GM10266 (cell line): ENCODE results near the gene ETHE1.
A peak's percentile ranks its signal among the peaks of the same experiment; 100 is the strongest.

Experiments used
- DNase-seq: peaks from one replicate; pipeline ENCODE4 v3.0.0; 2012; ENCODE audit errors: extremely low spot score
- CTCF ChIP-seq: IDR thresholded peaks from 2 replicates; pipeline ENCODE4 v1.5.1; 2012; ENCODE audit warnings: mild to moderate bottlenecking, low read depth; ENCODE audit not compliant: control insufficient read depth, insufficient read depth; ENCODE audit errors: missing control alignments

Gene ETHE1

GRCh38 chr19:43540381-43540780, 13.4 kb upstream of the ETHE1 start:
- no peak for DNase-seq
- TF ChIP-seq CTCF = no peak

- TF ChIP-seq CTCF = no peak
- DNase-seq = no peak
Observed at GRCh38 chr19:43538922-43539321, 11.9 kb upstream of the ETHE1 start.

- DNase-seq = peak; percentile 54
- TF ChIP-seq CTCF = peak; percentile 47
Observed at GRCh38 chr19:43534816-43535761, 8.1 kb upstream of the ETHE1 start.

GRCh38 chr19:43534305-43534815, 7.4 kb upstream of the ETHE1 start:
- DNase-seq = peak; percentile 25
- TF ChIP-seq CTCF = no peak

- no peak for TF ChIP-seq CTCF
- DNase-seq = peak; percentile 99
Observed at GRCh38 chr19:43533546-43534304, 6.7 kb upstream of the ETHE1 start.

GRCh38 chr19:43532962-43533545, 6.1 kb upstream of the ETHE1 start, which contains the start of gene ZNF575:
ZNF575 (plus strand) TSS chr19:43533188; CDS start chr19:43534423, 1,235 bp downstream.
- peak; percentile 96 for DNase-seq
- TF ChIP-seq CTCF = no peak
